CD14-positive monocyte (primary cell): ENCODE results near the gene CLDN9. TPM values are rescaled to one million over a fixed set of nuclear protein-coding genes. Genes with fewer than 3 reads are reported as not detected.

Experiments used
- DNase-seq, 3 donors: peaks; one replicate each; pipeline ENCODE4 v3.0.0-alpha.2; 2011 to 2022
- H2AFZ ChIP-seq: 2 replicates; pipeline ENCODE4 v1.6.0; 2012; ENCODE audit warnings: mild to moderate bottlenecking, low read depth, low read length, inconsistent platforms; ENCODE audit not compliant: insufficient read depth, poor library complexity, severe bottlenecking
- H3K27ac ChIP-seq, 2 donors: 1 replicate in 1 of 2; 2 replicates in 1 of 2; pipeline ENCODE4 v1.5.1; 2012 to 2013; ENCODE audit warnings: low read length in 2 of 2, control low read depth in 1 of 2, inconsistent platforms in 1 of 2, low read depth in 1 of 2, mild to moderate bottlenecking in 1 of 2
- H3K27me3 ChIP-seq, 2 donors: one replicate each; pipeline versions ENCODE4 v1.6.0 to v1.6.1; 2011 to 2013; ENCODE audit warnings: low read length in 2 of 2; ENCODE audit not compliant: control insufficient read depth in 2 of 2, insufficient read depth in 2 of 2
- H3K36me3 ChIP-seq, 2 donors: replicated peaks in 1 of 2; 1 replicate in 1 of 2; 2 replicates in 1 of 2; pipeline versions ENCODE4 v1.5.1 to v1.6.1; 2012 to 2013; ENCODE audit warnings: low read length in 2 of 2, control low read depth in 1 of 2, inconsistent platforms in 1 of 2, mild to moderate bottlenecking in 1 of 2; ENCODE audit not compliant: insufficient read depth in 2 of 2, control insufficient read depth in 1 of 2
- H3K4me1 ChIP-seq, 2 donors: 1 replicate in 1 of 2; 2 replicates in 1 of 2; pipeline versions ENCODE4 v1.5.1 to v1.6.1; 2012 to 2013; ENCODE audit warnings: low read length in 2 of 2, control low read depth in 1 of 2, inconsistent platforms in 1 of 2, mild to moderate bottlenecking in 1 of 2, moderate library complexity in 1 of 2; ENCODE audit not compliant: insufficient read depth in 2 of 2, control insufficient read depth in 1 of 2
- H3K4me2 ChIP-seq: replicated peaks from 2 replicates; pipeline ENCODE3; 2012; ENCODE audit warnings: low read length, moderate library complexity, mild to moderate bottlenecking; ENCODE audit not compliant: poor library complexity, severe bottlenecking; ENCODE audit errors: extremely low read depth
- H3K4me3 ChIP-seq, 3 experiments: fragments of 200-600 bp in 1 of 3; sonication (generic) in 1 of 3; replicated peaks in 1 of 3; 1 replicate in 2 of 3; 2 replicates in 1 of 3; pipeline ENCODE4 v1.5.1; 2011 to 2013; ENCODE audit warnings: low read length in 3 of 3, mild to moderate bottlenecking in 3 of 3, control low read depth in 2 of 3, low read depth in 2 of 3, inconsistent platforms in 1 of 3, moderate library complexity in 1 of 3
- H3K79me2 ChIP-seq: 2 replicates; pipeline ENCODE4 v1.6.0; 2012; ENCODE audit warnings: mild to moderate bottlenecking, control low read depth, inconsistent platforms, low read length, moderate library complexity; ENCODE audit not compliant: insufficient read depth
- H3K9ac ChIP-seq: 2 replicates; pipeline ENCODE4 v1.6.0; 2017; ENCODE audit warnings: low read length, mild to moderate bottlenecking; ENCODE audit not compliant: insufficient read depth, poor library complexity, severe bottlenecking
- H3K9me3 ChIP-seq, 2 donors: replicated peaks in 1 of 2; 1 replicate in 1 of 2; 2 replicates in 1 of 2; pipeline versions ENCODE4 v1.5.1 to v1.6.1; 2012 to 2013; ENCODE audit warnings: low read length in 2 of 2, control low read depth in 1 of 2; ENCODE audit not compliant: control insufficient read depth in 1 of 2, insufficient read depth in 1 of 2
- H4K20me1 ChIP-seq: 2 replicates; pipeline ENCODE4 v1.6.0; 2012; ENCODE audit warnings: mild to moderate bottlenecking, low read length, control low read depth, moderate library complexity; ENCODE audit not compliant: insufficient read depth
- H3K27ac Mint-ChIP-seq, 7 donors: one replicate each; pipeline ENCODE4 v1.8.0; 2020; ENCODE audit warnings: mild to moderate bottlenecking in 7 of 7, mixed read lengths in 7 of 7, moderate library complexity in 6 of 7, inconsistent platforms in 2 of 7
- H3K27me3 Mint-ChIP-seq, 3 donors: one replicate each; pipeline ENCODE4 v1.8.0; 2021 to 2022; ENCODE audit warnings: low read depth in 3 of 3, mild to moderate bottlenecking in 3 of 3, mixed read lengths in 3 of 3, moderate library complexity in 3 of 3, inconsistent platforms in 1 of 3
- H3K36me3 Mint-ChIP-seq, 2 donors: one replicate each; pipeline ENCODE4 v1.8.0; 2020; ENCODE audit warnings: mixed read lengths in 2 of 2, inconsistent platforms in 1 of 2, mild to moderate bottlenecking in 1 of 2
- H3K4me1 Mint-ChIP-seq: one replicate; pipeline ENCODE4 v1.8.0; 2020; ENCODE audit warnings: mild to moderate bottlenecking, mixed read lengths
- H3K4me3 Mint-ChIP-seq, 2 donors: one replicate each; pipeline ENCODE4 v1.8.0; 2020; ENCODE audit warnings: mild to moderate bottlenecking in 2 of 2, mixed read lengths in 2 of 2, moderate library complexity in 1 of 2
- H3K9me3 Mint-ChIP-seq, 7 donors: one replicate each; pipeline ENCODE4 v1.8.0; 2020 to 2022; ENCODE audit warnings: mixed read lengths in 7 of 7, mild to moderate bottlenecking in 6 of 7, moderate library complexity in 6 of 7, inconsistent platforms in 2 of 7
- WGBS: methylation state at CpG from one replicate; pipeline ENCODE4 v1.1.5; 2013; ENCODE audit warnings: missing lambda C conversion rate; ENCODE audit not compliant: insufficient coverage; 5-methylcytosine and 5-hydroxymethylcytosine counted together
- intact Hi-C, 2 donors: fragments of 100-400 bp; cut with micrococcal nuclease; formaldehyde crosslinking; loops; one replicate each; pipeline versions ENCODE4 v1.15.0 to v1.15.1; 2023
- polyA plus RNA-seq, 3 donors: library from polyadenylated mRNA; depleted of rRNA in 1 of 3; unstranded in 2 of 3; stranded (reverse) in 1 of 3; fragments of 300-500 nt in 2 of 3; fragments of >200 nt in 1 of 3; fragmentation: Illumina TruSeq in 2 of 3; gene quantifications; 1 replicate in 2 of 3; 2 replicates in 1 of 3; pipeline ENCODE4 v1.2.3, GENCODE V29; 2012 to 2021
- TF ChIP-seq, protein P1 (sequence below): fragments of 200-600 bp; IDR thresholded peaks from one replicate; pipeline ENCODE4 v1.8.0; 2022; ENCODE audit warnings: antibody characterized with exemption, mild to moderate bottlenecking

CLDN9 gene
- polyA plus RNA-seq, 3 donors: 2.1 TPM; not detected in 2

DNA sequence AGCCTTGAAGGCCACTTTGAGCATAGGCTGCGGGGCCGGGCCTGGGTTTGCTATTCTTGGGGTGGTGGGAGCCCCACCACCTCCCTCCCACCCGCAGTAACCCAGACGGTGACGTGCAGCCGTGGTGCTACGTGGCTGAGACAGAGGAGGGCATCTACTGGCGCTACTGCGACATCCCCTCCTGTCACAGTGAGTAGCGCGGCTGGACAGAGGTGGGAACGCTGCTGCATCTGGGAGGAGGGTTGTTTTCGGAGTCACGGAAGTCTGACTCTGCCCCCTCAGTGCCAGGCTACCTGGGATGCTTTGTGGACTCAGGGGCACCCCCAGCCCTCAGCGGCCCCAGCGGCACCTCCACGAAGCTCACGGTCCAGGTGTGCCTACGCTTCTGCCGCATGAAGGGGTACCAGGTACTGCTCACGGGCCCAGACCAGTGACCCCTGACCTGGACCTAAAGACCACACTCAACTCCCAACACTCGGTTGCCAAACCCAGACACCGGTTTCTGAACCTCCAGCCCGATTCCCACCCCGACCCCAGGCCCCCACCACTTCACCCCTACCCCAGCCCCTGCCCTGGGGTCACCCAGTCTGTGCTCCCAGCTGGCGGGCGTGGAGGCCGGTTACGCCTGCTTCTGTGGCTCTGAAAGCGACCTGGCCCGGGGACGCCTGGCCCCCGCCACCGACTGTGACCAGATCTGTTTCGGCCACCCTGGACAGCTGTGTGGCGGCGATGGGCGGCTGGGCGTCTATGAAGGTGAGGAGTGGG, 46.5 kb upstream of the CLDN9 start:
- intact Hi-C loops: loop anchor here in 1 of 2 donors (5.0 kb wide), 1 partner anchor 56 kb away; the partner anchor contains the start of genes HCFC1R1, THOC6 and TNFRSF12A
- Histone ChIP-seq H3K4me1 (peaks cover 58 to 79% of the 10 kb centered on the region in 2 donors), H3K27me3 (peaks cover 27 to 68% of the 10 kb centered on the region in 2 donors), H3K36me3 (no peaks in the 10 kb centered on the region), H3K4me3 (no peak overlapping the region), H3K27ac (no peak overlapping the region), H2AFZ (no peak overlapping the region), H3K9me3 (peaks cover 0 to 8% of the 10 kb centered on the region in 2 donors), H4K20me1 (peaks cover 38% of the 10 kb centered on the region), H3K79me2 (peaks cover 19% of the 10 kb centered on the region), H3K4me2 (peak overlapping the region; percentile 52), H3K9ac (no peak overlapping the region)
- peaks cover 50 to 72% (median 55%) of the 10 kb centered on the region in 3 donors for H3K27me3 Mint-ChIP-seq
- H3K27ac Mint-ChIP-seq: no peak overlapping the region
- DNase-seq: no peak
- peaks cover 0 to 22% (median 7%) of the 10 kb centered on the region in 7 donors for H3K9me3 Mint-ChIP-seq
- TF ChIP-seq, protein P1, sequence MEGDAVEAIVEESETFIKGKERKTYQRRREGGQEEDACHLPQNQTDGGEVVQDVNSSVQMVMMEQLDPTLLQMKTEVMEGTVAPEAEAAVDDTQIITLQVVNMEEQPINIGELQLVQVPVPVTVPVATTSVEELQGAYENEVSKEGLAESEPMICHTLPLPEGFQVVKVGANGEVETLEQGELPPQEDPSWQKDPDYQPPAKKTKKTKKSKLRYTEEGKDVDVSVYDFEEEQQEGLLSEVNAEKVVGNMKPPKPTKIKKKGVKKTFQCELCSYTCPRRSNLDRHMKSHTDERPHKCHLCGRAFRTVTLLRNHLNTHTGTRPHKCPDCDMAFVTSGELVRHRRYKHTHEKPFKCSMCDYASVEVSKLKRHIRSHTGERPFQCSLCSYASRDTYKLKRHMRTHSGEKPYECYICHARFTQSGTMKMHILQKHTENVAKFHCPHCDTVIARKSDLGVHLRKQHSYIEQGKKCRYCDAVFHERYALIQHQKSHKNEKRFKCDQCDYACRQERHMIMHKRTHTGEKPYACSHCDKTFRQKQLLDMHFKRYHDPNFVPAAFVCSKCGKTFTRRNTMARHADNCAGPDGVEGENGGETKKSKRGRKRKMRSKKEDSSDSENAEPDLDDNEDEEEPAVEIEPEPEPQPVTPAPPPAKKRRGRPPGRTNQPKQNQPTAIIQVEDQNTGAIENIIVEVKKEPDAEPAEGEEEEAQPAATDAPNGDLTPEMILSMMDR: no peak
- peaks cover 44% of the 10 kb centered on the region for H3K4me1 Mint-ChIP-seq
- peak overlapping the region in 1 of 2 donors; percentile 80 for H3K4me3 Mint-ChIP-seq
- WGBS: 57% methylated on average over 33 of the region's 39 CpGs
- H3K36me3 Mint-ChIP-seq: peaks cover 4 to 5% of the 10 kb centered on the region in 2 donors

DNA sequence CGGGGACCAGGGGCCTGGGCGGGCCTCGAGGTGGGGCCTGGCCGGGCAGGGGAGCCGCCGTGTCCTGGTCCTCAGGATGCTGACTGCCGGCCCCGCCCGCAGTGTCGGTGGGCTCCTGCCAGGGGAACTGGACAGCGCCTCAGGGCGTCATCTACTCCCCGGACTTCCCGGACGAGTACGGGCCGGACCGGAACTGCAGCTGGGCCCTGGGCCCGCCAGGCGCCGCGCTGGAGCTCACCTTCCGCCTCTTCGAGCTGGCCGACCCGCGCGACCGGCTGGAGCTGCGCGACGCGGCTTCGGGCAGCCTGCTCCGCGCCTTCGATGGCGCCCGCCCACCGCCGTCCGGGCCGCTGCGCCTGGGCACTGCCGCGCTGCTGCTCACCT, 45.9 kb upstream of the CLDN9 start:
- WGBS: 2% methylated on average over 46 of the region's 46 CpGs
- Histone ChIP-seq H3K4me2 (peak overlapping the region; percentile 52), H3K79me2 (peaks cover 23% of the 10 kb centered on the region), H4K20me1 (peaks cover 44% of the 10 kb centered on the region), H3K4me1 (peaks cover 58 to 79% of the 10 kb centered on the region in 2 donors), H3K4me3 (no peak overlapping the region), H3K36me3 (peaks cover 1 to 2% of the 10 kb centered on the region in 2 donors), H3K27ac (no peak overlapping the region), H3K27me3 (peaks cover 27 to 65% of the 10 kb centered on the region in 2 donors), H2AFZ (no peak overlapping the region), H3K9me3 (peaks cover 0 to 8% of the 10 kb centered on the region in 2 donors), H3K9ac (no peak overlapping the region)
- Mint-ChIP-seq H3K27me3 (peaks cover 49 to 70% (median 53%) of the 10 kb centered on the region in 3 donors), H3K27ac (no peak overlapping the region), H3K9me3 (peaks cover 0 to 22% (median 7%) of the 10 kb centered on the region in 7 donors), H3K4me1 (peaks cover 43% of the 10 kb centered on the region), H3K4me3 (peak overlapping the region in 1 of 2 donors; percentile 21), H3K36me3 (peaks cover 5% of the 10 kb centered on the region in 2 donors)
- TF ChIP-seq, protein P1: peak; percentile 35
- intact Hi-C loops: loop anchor here in 1 of 2 donors (5.0 kb wide), 1 partner anchor 56 kb away; the partner anchor contains the start of genes HCFC1R1, THOC6 and TNFRSF12A
- peak; percentile 37 to 73 (median 51) for DNase-seq
